PC-9 (cell line): ENCODE data around the gene OR6B3. TPM values are rescaled to one million over a fixed set of nuclear protein-coding genes. Genes with fewer than 3 reads are reported as not detected.

Experiments used
- BruUV-seq: library from RNA; stranded (reverse); fragments of 400-500 nt; replicated peaks from 2 replicates; lab custom pipeline; 2021; lab: Mats Ljungman, UMichigan
- CTCF ChIA-PET: fragments of 300-600 bp; sonication (Branson Sonifier 250); formaldehyde crosslinking; loops from one replicate; lab custom pipeline; 2022; ENCODE audit warnings: antibody characterized with exemption; lab: Charles Lee
- POLR2A ChIA-PET: fragments of 300-600 bp; sonication (Branson Sonifier 250); formaldehyde crosslinking; loops from one replicate; lab custom pipeline; 2022; ENCODE audit warnings: antibody characterized with exemption; ENCODE audit not compliant: unreplicated experiment; lab: Charles Lee
- DNase-seq, 2 experiments: peaks; one replicate each; pipeline versions ENCODE4 v3.0.0 to v3.0.0-alpha.2; 2015 to 2022; ENCODE audit warnings: mixed read lengths in 1 of 2
- H2AFZ ChIP-seq: fragments of 200-600 bp; sonication (generic); 2 replicates; pipeline ENCODE4 v1.8.1; 2017; ENCODE audit warnings: antibody characterized with exemption
- H3F3A ChIP-seq: fragments of 200-600 bp; sonication (generic); 2 replicates; pipeline ENCODE4 v1.8.1; 2017; ENCODE audit warnings: antibody characterized with exemption, mild to moderate bottlenecking, low read depth; ENCODE audit not compliant: insufficient read depth
- H3K27ac ChIP-seq: fragments of 200-600 bp; sonication (generic); 2 replicates; pipeline ENCODE4 v1.6.1; 2016; ENCODE audit warnings: mixed run types
- H3K27me3 ChIP-seq: fragments of 200-600 bp; sonication (generic); 2 replicates; pipeline ENCODE4 v1.6.1; 2016; ENCODE audit warnings: low read depth, mixed run types; ENCODE audit not compliant: insufficient read depth
- H3K36me3 ChIP-seq: fragments of 200-600 bp; sonication (generic); 2 replicates; pipeline ENCODE4 v1.6.1; 2016; ENCODE audit warnings: low read depth, mixed run types
- H3K4me1 ChIP-seq: fragments of 200-600 bp; sonication (generic); replicated peaks from 2 replicates; pipeline ENCODE4 v1.6.1; 2016; ENCODE audit warnings: mixed run types; ENCODE audit not compliant: insufficient read depth
- H3K4me2 ChIP-seq: fragments of 200-600 bp; sonication (generic); 2 replicates; pipeline ENCODE4 v1.6.1; 2017; ENCODE audit warnings: mixed run types
- H3K4me3 ChIP-seq: fragments of 200-600 bp; sonication (generic); 2 replicates; pipeline ENCODE4 v1.6.1; 2016; ENCODE audit warnings: mixed run types
- H3K79me2 ChIP-seq: fragments of 200-600 bp; sonication (generic); 2 replicates; pipeline ENCODE4 v1.6.1; 2017; ENCODE audit warnings: low read depth, mixed run types
- H3K9me2 ChIP-seq: fragments of 200-600 bp; sonication (generic); 2 replicates; pipeline ENCODE4 v1.8.1; 2017; ENCODE audit warnings: mild to moderate bottlenecking; ENCODE audit not compliant: insufficient read depth
- H3K9me3 ChIP-seq: fragments of 200-600 bp; sonication (generic); 2 replicates; pipeline ENCODE4 v1.8.1; 2016; ENCODE audit warnings: low read depth; ENCODE audit not compliant: insufficient read depth
- H4K20me1 ChIP-seq: fragments of 200-600 bp; sonication (generic); 2 replicates; pipeline ENCODE4 v1.8.1; 2017; ENCODE audit not compliant: insufficient read depth
- CTCF ChIP-seq: fragments of 200-600 bp; sonication (generic); conservative IDR thresholded peaks from 2 replicates; pipeline ENCODE4 v1.6.1; 2017; ENCODE audit warnings: mixed run types, antibody characterized with exemption, mild to moderate bottlenecking, moderate library complexity
- EZH2 ChIP-seq: fragments of 200-600 bp; sonication (generic); IDR thresholded peaks from 2 replicates; pipeline ENCODE4 v1.8.0; 2017; ENCODE audit warnings: antibody characterized with exemption, low read depth
- intact Hi-C: fragments of 100-400 bp; cut with micrococcal nuclease; formaldehyde crosslinking; loops from one replicate; pipeline ENCODE4 v1.10.0; 2022; ENCODE audit not compliant: unreplicated experiment
- total RNA-seq: library from RNA; stranded (reverse); gene quantifications from 2 replicates; pipeline ENCODE4 v1.2.3, GENCODE V29; 2021

OR6B3 gene
- total RNA-seq, 1 experiment from 2014 or later: not detected

DNA sequence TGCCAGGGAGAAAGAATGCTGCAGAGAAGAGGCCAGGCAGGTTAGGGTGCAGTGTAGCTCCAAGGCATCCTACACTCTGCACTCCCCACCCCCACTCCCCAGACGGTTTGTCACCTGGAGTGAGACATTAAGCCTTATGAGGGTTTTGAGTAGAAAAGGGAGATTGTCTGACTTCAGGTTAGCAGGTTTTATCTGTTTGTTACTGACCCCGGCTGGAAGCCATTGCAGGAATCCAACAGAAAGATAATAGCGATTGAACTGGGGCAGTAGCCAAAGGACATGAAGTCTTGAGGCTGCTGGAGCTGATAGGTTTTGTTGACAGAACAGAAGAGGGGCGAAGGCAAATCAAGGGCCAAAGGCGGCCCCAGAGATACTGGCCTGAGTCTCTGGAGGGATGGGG, 36.0 kb upstream of the OR6B3 start:
- H3K4me3 ChIP-seq: no peak overlapping the region
- intact Hi-C loops: no loop called here
- H3K27me3 ChIP-seq: peaks cover 93% of the 10 kb centered on the region
- no TSS peak for BruUV-seq
- no peak overlapping the region for H3K4me2 ChIP-seq
- H3K9me2 ChIP-seq: no peaks in the 10 kb centered on the region
- TF ChIP-seq EZH2 (no peak), CTCF (no peak)
- H3K79me2 ChIP-seq: no peaks in the 10 kb centered on the region
- no peaks in the 10 kb centered on the region for H3F3A ChIP-seq
- DNase-seq: no peak
- peaks cover 8% of the 10 kb centered on the region for H3K9me3 ChIP-seq
- H3K27ac ChIP-seq: no peak overlapping the region
- H3K36me3 ChIP-seq: no peaks in the 10 kb centered on the region
- ChIA-PET CTCF (no interaction called here), POLR2A (no interaction called here)
- H3K4me1 ChIP-seq: no peaks in the 10 kb centered on the region
- no peaks in the 10 kb centered on the region for H4K20me1 ChIP-seq
- no peak overlapping the region for H2AFZ ChIP-seq

GRCh38 chr2:240086563-240086962, 33.2 kb upstream of the OR6B3 start:
- Histone ChIP-seq H3K9me2 (no peaks in the 10 kb centered on the region), H3K4me2 (no peak overlapping the region), H3K27ac (no peak overlapping the region), H3K36me3 (no peaks in the 10 kb centered on the region), H3K79me2 (no peaks in the 10 kb centered on the region), H3F3A (no peaks in the 10 kb centered on the region), H3K9me3 (peaks cover 8% of the 10 kb centered on the region), H2AFZ (no peak overlapping the region), H3K4me1 (no peaks in the 10 kb centered on the region), H3K27me3 (peaks cover 93% of the 10 kb centered on the region), H3K4me3 (no peak overlapping the region), H4K20me1 (no peaks in the 10 kb centered on the region)
- no peak for DNase-seq
- no TSS peak for BruUV-seq
- ChIA-PET POLR2A (no interaction called here), CTCF (no interaction called here)
- TF ChIP-seq CTCF: no peak
- no peak for TF ChIP-seq EZH2
- intact Hi-C loops: no loop called here

DNA sequence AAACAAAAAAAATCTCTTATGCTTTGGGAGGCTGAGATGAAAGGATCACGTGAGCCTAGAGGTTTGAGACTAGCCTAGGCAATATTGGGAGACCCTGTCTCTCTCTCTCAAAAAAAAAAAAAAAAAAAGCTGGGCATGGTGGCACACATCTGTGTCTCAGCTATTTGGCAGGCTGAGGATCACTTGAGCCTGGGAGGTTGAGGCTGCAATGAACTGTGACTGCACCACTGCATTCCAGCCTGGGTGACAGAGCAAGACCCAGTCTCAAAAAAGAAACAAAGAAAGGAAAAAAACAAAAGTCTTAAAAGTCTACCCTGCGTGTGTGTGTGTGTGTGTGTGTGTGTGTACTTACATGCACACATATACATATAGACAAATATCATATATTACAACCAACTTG, 25.3 kb upstream of the OR6B3 start:
- no peak for DNase-seq
- 0 out of 2 replicates have a peak, but pooled peaks cover 10% of the 10 kb centered on the region for H3K9me3 ChIP-seq
- TF ChIP-seq EZH2: no peak
- no peaks in the 10 kb centered on the region for H3K4me1 ChIP-seq
- no TSS peak for BruUV-seq
- no peaks in the 10 kb centered on the region for H3F3A ChIP-seq
- intact Hi-C loops: no loop called here
- H3K27ac ChIP-seq: no peak overlapping the region
- peaks cover 84% of the 10 kb centered on the region for H3K27me3 ChIP-seq
- H3K79me2 ChIP-seq: no peaks in the 10 kb centered on the region
- H3K36me3 ChIP-seq: no peaks in the 10 kb centered on the region
- H4K20me1 ChIP-seq: no peaks in the 10 kb centered on the region
- CTCF ChIA-PET: no interaction called here
- no peaks in the 10 kb centered on the region for H3K9me2 ChIP-seq
- POLR2A ChIA-PET: no interaction called here
- H3K4me2 ChIP-seq: no peak overlapping the region
- H3K4me3 ChIP-seq: no peak overlapping the region
- no peak overlapping the region for H2AFZ ChIP-seq

- CTCF ChIA-PET: no interaction called here
- TF ChIP-seq CTCF: no peak
- TF ChIP-seq EZH2: no peak
- Histone ChIP-seq H4K20me1 (no peaks in the 10 kb centered on the region), H3K27ac (no peak overlapping the region), H3K9me3 (0 out of 2 replicates have a peak, but pooled peaks cover 10% of the 10 kb centered on the region), H3F3A (no peaks in the 10 kb centered on the region), H3K4me3 (no peak overlapping the region), H3K9me2 (no peaks in the 10 kb centered on the region), H3K4me1 (no peaks in the 10 kb centered on the region), H2AFZ (no peak overlapping the region), H3K36me3 (no peaks in the 10 kb centered on the region), H3K79me2 (no peaks in the 10 kb centered on the region), H3K27me3 (peaks cover 85% of the 10 kb centered on the region), H3K4me2 (no peak overlapping the region)
- no peak for DNase-seq
- intact Hi-C loops: no loop called here
- POLR2A ChIA-PET: no interaction called here
- no TSS peak for BruUV-seq
Observed at GRCh38 chr2:240077442-240077841, 24.1 kb upstream of the OR6B3 start.
